T-helper 9 cell (primary cell): Measurements from ENCODE around the gene SUN2.
A peak's percentile ranks its signal among the peaks of the same experiment; 100 is the strongest.

Experiments used
- DNase-seq: peaks from one replicate; pipeline ENCODE4 v3.0.0-alpha.2; 2020

Gene SUN2

GRCh38 chr22:38733724-38734381, 21.9 kb downstream of the SUN2 start:
- no peak for DNase-seq

GRCh38 chr22:38733329-38733723, 22.5 kb downstream of the SUN2 start:
- DNase-seq = peak; percentile 35

- no peak for DNase-seq
Measured at GRCh38 chr22:38732251-38732815, 23.5 kb downstream of the SUN2 start.

GRCh38 chr22:38731703-38732161, 24.1 kb downstream of the SUN2 start:
- no peak for DNase-seq

GRCh38 chr22:38730411-38730871, 25.4 kb downstream of the SUN2 start:
- DNase-seq = no peak

- no peak for DNase-seq
Measured at GRCh38 chr22:38729946-38730345, 25.9 kb downstream of the SUN2 start.

GRCh38 chr22:38728871-38729796, 26.7 kb downstream of the SUN2 start:
- no peak for DNase-seq

- no peak for DNase-seq
Measured at GRCh38 chr22:38727530-38728451, 28.0 kb downstream of the SUN2 start.

GRCh38 chr22:38727123-38727522, 28.7 kb downstream of the SUN2 start:
- no peak for DNase-seq

GRCh38 chr22:38725900-38726655, 29.7 kb downstream of the SUN2 start:
- no peak for DNase-seq

GRCh38 chr22:38724926-38725571, 30.7 kb downstream of the SUN2 start:
- no peak for DNase-seq

- DNase-seq = no peak
Measured at GRCh38 chr22:38724176-38724575, 31.6 kb downstream of the SUN2 start.

GRCh38 chr22:38721551-38721950, 34.2 kb downstream of the SUN2 start:
- no peak for DNase-seq

- DNase-seq = no peak
Measured at GRCh38 chr22:38720350-38720749, 35.4 kb downstream of the SUN2 start.

- DNase-seq = no peak
Measured at GRCh38 chr22:38719196-38719595, 36.6 kb downstream of the SUN2 start.

GRCh38 chr22:38718414-38718813, 37.4 kb downstream of the SUN2 start:
- DNase-seq = no peak

- no peak for DNase-seq
Measured at GRCh38 chr22:38717244-38717643, 38.6 kb downstream of the SUN2 start.

- no peak for DNase-seq
Measured at GRCh38 chr22:38716826-38717225, 39.0 kb downstream of the SUN2 start.

GRCh38 chr22:38716271-38716670, 39.5 kb downstream of the SUN2 start:
- no peak for DNase-seq

- no peak for DNase-seq
Measured at GRCh38 chr22:38715852-38716251, 39.9 kb downstream of the SUN2 start.

- no peak for DNase-seq
Measured at GRCh38 chr22:38715176-38715764, 40.5 kb downstream of the SUN2 start.
